Suprapubic skin (tissue), 4 donors: ENCODE data around the gene C2CD2L. TPM values are rescaled to one million over a fixed set of nuclear protein-coding genes. Genes with fewer than 3 reads are reported as not detected.

ENCODE experiments used
- DNase-seq, 2 donors: peaks; one replicate each; pipeline ENCODE4 v3.0.0-alpha.2; 2019; ENCODE audit warnings: low spot score in 2 of 2
- H3K27ac ChIP-seq: fragments of 200-600 bp; sonication (generic); one replicate; pipeline ENCODE4 v1.5.1; 2019
- H3K27me3 ChIP-seq: fragments of 200-600 bp; sonication (generic); one replicate; pipeline ENCODE4 v1.5.1; 2019
- H3K36me3 ChIP-seq: fragments of 200-600 bp; sonication (generic); one replicate; pipeline ENCODE4 v1.5.1; 2019
- H3K4me1 ChIP-seq: fragments of 200-600 bp; sonication (generic); one replicate; pipeline ENCODE4 v1.5.1; 2019
- H3K4me3 ChIP-seq: fragments of 200-600 bp; sonication (generic); one replicate; pipeline ENCODE4 v1.5.1; 2019; ENCODE audit warnings: mild to moderate bottlenecking
- H3K9me3 ChIP-seq: fragments of 200-600 bp; sonication (generic); one replicate; pipeline ENCODE4 v1.5.1; 2019
- CTCF ChIP-seq, 2 donors: fragments of 200-600 bp in 1 of 2; fragments of 450-650 bp in 1 of 2; sonication (generic) in 1 of 2; IDR thresholded peaks; one replicate each; pipeline ENCODE4 v1.5.1; 2016 to 2019; ENCODE audit warnings: antibody characterized with exemption in 2 of 2, mild to moderate bottlenecking in 1 of 2, moderate library complexity in 1 of 2
- EP300 ChIP-seq: sonication (generic); formaldehyde crosslinking; IDR thresholded peaks from one replicate; pipeline ENCODE4 v1.6.1; 2017; ENCODE audit warnings: antibody characterized with exemption
- POLR2A ChIP-seq, 2 donors: fragments of 450-650 bp; IDR thresholded peaks; one replicate each; pipeline ENCODE4 v1.6.1; 2017; ENCODE audit warnings: antibody characterized with exemption in 2 of 2, mild to moderate bottlenecking in 2 of 2, moderate library complexity in 2 of 2
- POLR2AphosphoS5 ChIP-seq, 3 donors: sonication (generic); formaldehyde crosslinking; IDR thresholded peaks; one replicate each; pipeline ENCODE4 v1.6.1; 2017; ENCODE audit warnings: antibody characterized with exemption in 3 of 3
- WGBS: methylation state at CpG from one replicate; pipeline ENCODE4 v1.1.5; 2018; 5-methylcytosine and 5-hydroxymethylcytosine counted together
- total RNA-seq, 4 donors: library from RNA; depleted of rRNA; stranded (reverse); fragments of >200 nt; gene quantifications; one replicate each; pipeline ENCODE4 v1.1.0, GENCODE V29; 2016

Gene C2CD2L
- total RNA-seq, 4 donors from 2014 or later, result 20.1 to 25.9 (median 21.5) TPM

GRCh38 chr11:119091178-119091577, 16.0 kb upstream of the C2CD2L start:
- Histone ChIP-seq H3K4me3 (no peak overlapping the region), H3K36me3 (peaks cover 3% of the 10 kb centered on the region), H3K27me3 (no peaks in the 10 kb centered on the region), H3K9me3 (no peaks in the 10 kb centered on the region), H3K27ac (no peak overlapping the region), H3K4me1 (peaks cover 33% of the 10 kb centered on the region)
- TF ChIP-seq EP300 (no peak), CTCF (IDR thresholded peaks at IDR 0.05) (no peak), POLR2AphosphoS5 (IDR thresholded peaks at IDR 0.05) (no peak), POLR2A (IDR thresholded peaks at IDR 0.05) (no peak)
- 66% methylated on average over 9 of the region's 9 CpGs for WGBS
- DNase-seq, result no peak

- Histone ChIP-seq H3K27ac (no peak overlapping the region), H3K36me3 (peaks cover 12% of the 10 kb centered on the region), H3K4me1 (peaks cover 32% of the 10 kb centered on the region), H3K4me3 (no peak overlapping the region), H3K27me3 (no peaks in the 10 kb centered on the region), H3K9me3 (no peaks in the 10 kb centered on the region)
- no peak for DNase-seq
- TF ChIP-seq POLR2A (IDR thresholded peaks at IDR 0.05), result no peak
- TF ChIP-seq POLR2AphosphoS5 (IDR thresholded peaks at IDR 0.05), result no peak
- no peak for TF ChIP-seq CTCF (IDR thresholded peaks at IDR 0.05)
- TF ChIP-seq EP300, result no peak
- 82% methylated on average over 11 of the region's 13 CpGs for WGBS
These were observed 14.9 kb upstream of the C2CD2L start for GRCh38 chr11:119091966-119092879.

GRCh38 chr11:119092880-119093842, 14.0 kb upstream of the C2CD2L start:
- Histone ChIP-seq H3K4me1 (peaks cover 32% of the 10 kb centered on the region), H3K4me3 (peak overlapping the region; percentile 85), H3K27ac (peak overlapping the region; percentile 84), H3K36me3 (peaks cover 21% of the 10 kb centered on the region), H3K9me3 (no peaks in the 10 kb centered on the region), H3K27me3 (no peaks in the 10 kb centered on the region)
- DNase-seq, result no peak
- TF ChIP-seq EP300 (no peak), CTCF (IDR thresholded peaks at IDR 0.05) (no peak), POLR2A (IDR thresholded peaks at IDR 0.05) (no peak), POLR2AphosphoS5 (IDR thresholded peaks at IDR 0.05) (no peak)
- 59% methylated on average over 11 of the region's 12 CpGs for WGBS

GRCh38 chr11:119093942-119094815, 13.0 kb upstream of the C2CD2L start:
- peaks cover 25% of the 10 kb centered on the region for H3K36me3 ChIP-seq
- H3K4me1 ChIP-seq, result peaks cover 32% of the 10 kb centered on the region
- H3K4me3 ChIP-seq, result peak overlapping the region; percentile 85
- no peak for DNase-seq
- H3K27ac ChIP-seq, result peak overlapping the region; percentile 84
- no peak for TF ChIP-seq CTCF (IDR thresholded peaks at IDR 0.05)
- TF ChIP-seq POLR2A (IDR thresholded peaks at IDR 0.05), result no peak
- TF ChIP-seq EP300, result no peak
- no peak for TF ChIP-seq POLR2AphosphoS5 (IDR thresholded peaks at IDR 0.05)
- WGBS, result under 1% methylated on average over 15 of the region's 81 CpGs
- H3K27me3 ChIP-seq, result no peaks in the 10 kb centered on the region
- no peaks in the 10 kb centered on the region for H3K9me3 ChIP-seq
